Testis (tissue), 5 donors: ENCODE measurements around the gene STX1B. TPM values are rescaled to one million over a fixed set of nuclear protein-coding genes. Genes with fewer than 3 reads are reported as not detected.

Source experiments
- DNase-seq: peaks from one replicate; pipeline ENCODE4 v3.0.0-alpha.2; 2019
- H3K27ac ChIP-seq, 2 donors: fragments of 200-600 bp; sonication (generic); one replicate each; pipeline ENCODE4 v1.5.1; 2019
- H3K27me3 ChIP-seq: fragments of 200-600 bp; sonication (generic); one replicate; pipeline ENCODE4 v1.5.1; 2019
- H3K36me3 ChIP-seq: fragments of 200-600 bp; sonication (generic); one replicate; pipeline ENCODE4 v1.5.1; 2017; ENCODE audit warnings: low read depth; ENCODE audit errors: missing control alignments
- H3K4me1 ChIP-seq: fragments of 200-600 bp; sonication (generic); one replicate; pipeline ENCODE4 v1.5.1; 2019
- H3K4me3 ChIP-seq, 2 donors: fragments of 200-600 bp; sonication (generic); one replicate each; pipeline ENCODE4 v1.5.1; 2017 to 2019
- H3K9me3 ChIP-seq: fragments of 200-600 bp; sonication (generic); one replicate; pipeline ENCODE4 v1.5.1; 2017
- CTCF ChIP-seq, 3 experiments: fragments of 450-650 bp in 2 of 3; fragments of 200-600 bp in 1 of 3; sonication (generic) in 1 of 3; IDR thresholded peaks; one replicate each; pipeline ENCODE4 v1.5.1; 2016 to 2019; ENCODE audit warnings: antibody characterized with exemption in 3 of 3, mild to moderate bottlenecking in 2 of 3, moderate library complexity in 1 of 3
- POLR2A ChIP-seq: fragments of 450-650 bp; IDR thresholded peaks from one replicate; pipeline ENCODE4 v1.6.1; 2017; ENCODE audit warnings: antibody characterized with exemption, mild to moderate bottlenecking, moderate library complexity
- WGBS, 2 donors: methylation state at CpG; one replicate each; pipeline ENCODE4 v1.1.5; 2018; 5-methylcytosine and 5-hydroxymethylcytosine counted together
- intact Hi-C: fragments of 100-400 bp; cut with DNase I; formaldehyde crosslinking; loops from one replicate; pipeline ENCODE4 v1.15.1; 2023; ENCODE audit warnings: low total_unique reads
- long read RNA-seq, 2 donors: transcript quantifications; one replicate each; lab custom pipeline, GENCODE V29; 2026
- polyA plus RNA-seq: library from polyadenylated mRNA; stranded (reverse); fragments of 350-450 nt; fragmentation: Illumina TruSeq; extraction: RNeasy Lipid Tissue Mini Kit (QIAGEN cat#74804); gene quantifications from one replicate; pipeline ENCODE4 v1.2.3, GENCODE V29; 2014; ENCODE audit warnings: low read depth, low replicate concordance; ENCODE audit not compliant: insufficient read depth
- total RNA-seq, 2 donors: library from RNA; depleted of rRNA; stranded (reverse); fragments of >200 nt; gene quantifications; one replicate each; pipeline ENCODE4 v1.2.3, GENCODE V29; 2016

Gene STX1B
- total RNA-seq, result 1 to 10 TPM; 6.3 to 8.7 TPM
- 5.8 TPM for polyA plus RNA-seq
- long read RNA-seq, donor 1, partial matches to known transcripts, result 0 of 1 reads
- long read RNA-seq, donor 1, other reads (novel, unspliced or antisense), result 0 of 1 reads
- long read RNA-seq, donor 2, partial matches to known transcripts, result 15 of 15 reads
- long read RNA-seq, donor 2, other reads (novel, unspliced or antisense), result 0 of 15 reads

GRCh38 chr16:31010585-31011325, at the start of gene STX1B:
STX1B (minus strand) TSS chr16:31010638; CDS start chr16:31010396, 242 bp downstream.
- no peak for TF ChIP-seq CTCF (IDR thresholded peaks at IDR 0.05)
- TF ChIP-seq POLR2A, result no peak
- 8% methylated on average over 24 to 44 of the region's 45 CpGs for WGBS, 2 donors

DNA sequence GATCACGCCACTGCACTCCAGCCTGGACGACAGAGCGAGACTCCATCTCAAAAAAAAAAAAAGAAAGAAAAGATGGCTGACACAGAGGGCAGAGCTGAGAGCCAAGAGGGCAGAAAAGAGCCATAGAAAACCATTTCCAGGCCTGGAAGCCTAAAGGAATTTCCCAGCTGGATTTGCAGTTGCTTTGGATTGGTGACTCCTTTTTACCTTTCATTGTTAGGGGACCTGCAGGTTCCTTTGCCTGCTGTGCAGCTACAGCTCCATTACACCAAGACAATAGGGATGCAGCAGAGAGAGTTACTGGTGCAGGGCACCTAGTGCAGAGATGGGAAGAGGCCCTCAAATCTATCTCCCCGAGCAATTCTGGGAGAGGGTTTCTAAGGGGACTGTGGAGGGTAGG, 45.2 kb upstream of the STX1B start:
- no peaks in the 10 kb centered on the region for H3K36me3 ChIP-seq
- intact Hi-C loops, result no loop called here
- no peaks in the 10 kb centered on the region for H3K27me3 ChIP-seq
- H3K27ac ChIP-seq, result no peak overlapping the region
- H3K4me3 ChIP-seq, result no peak overlapping the region
- TF ChIP-seq POLR2A, result no peak
- no peak for TF ChIP-seq CTCF (IDR thresholded peaks at IDR 0.05)
- H3K4me1 ChIP-seq, result no peaks in the 10 kb centered on the region
- no peaks in the 10 kb centered on the region for H3K9me3 ChIP-seq
- no peak for DNase-seq
- WGBS, 2 donors, result 84 to 94% methylated on average over 4 of the region's 4 CpGs

More at GRCh38 chr16:31010585-31011325, at the start of gene STX1B:
- H3K9me3 ChIP-seq, result no peaks in the 10 kb centered on the region
- H3K36me3 ChIP-seq, result no peaks in the 10 kb centered on the region
- peak; percentile 48 for DNase-seq
- H3K4me3 ChIP-seq, result peak within 1 kb of the TSS; percentile 26 to 51
- H3K27ac ChIP-seq, result no peak within 1 kb of the TSS
- intact Hi-C loops, result no loop called here
- H3K4me1 ChIP-seq, result no peaks in the 10 kb centered on the region
- H3K27me3 ChIP-seq, result no peaks in the 10 kb centered on the region

- Histone ChIP-seq H3K9me3 (no peaks in the 10 kb centered on the region), H3K27ac (no peak overlapping the region), H3K36me3 (no peaks in the 10 kb centered on the region), H3K27me3 (no peaks in the 10 kb centered on the region), H3K4me1 (no peaks in the 10 kb centered on the region), H3K4me3 (no peak overlapping the region)
- no peak for DNase-seq
- intact Hi-C loops, result no loop called here
- WGBS, 2 donors, result 58 to 73% methylated on average over 2 of the region's 2 CpGs
- no peak for TF ChIP-seq CTCF (IDR thresholded peaks at IDR 0.05)
- no peak for TF ChIP-seq POLR2A
These were observed 41.7 kb upstream of the STX1B start for GRCh38 chr16:31052114-31052513.

DNA sequence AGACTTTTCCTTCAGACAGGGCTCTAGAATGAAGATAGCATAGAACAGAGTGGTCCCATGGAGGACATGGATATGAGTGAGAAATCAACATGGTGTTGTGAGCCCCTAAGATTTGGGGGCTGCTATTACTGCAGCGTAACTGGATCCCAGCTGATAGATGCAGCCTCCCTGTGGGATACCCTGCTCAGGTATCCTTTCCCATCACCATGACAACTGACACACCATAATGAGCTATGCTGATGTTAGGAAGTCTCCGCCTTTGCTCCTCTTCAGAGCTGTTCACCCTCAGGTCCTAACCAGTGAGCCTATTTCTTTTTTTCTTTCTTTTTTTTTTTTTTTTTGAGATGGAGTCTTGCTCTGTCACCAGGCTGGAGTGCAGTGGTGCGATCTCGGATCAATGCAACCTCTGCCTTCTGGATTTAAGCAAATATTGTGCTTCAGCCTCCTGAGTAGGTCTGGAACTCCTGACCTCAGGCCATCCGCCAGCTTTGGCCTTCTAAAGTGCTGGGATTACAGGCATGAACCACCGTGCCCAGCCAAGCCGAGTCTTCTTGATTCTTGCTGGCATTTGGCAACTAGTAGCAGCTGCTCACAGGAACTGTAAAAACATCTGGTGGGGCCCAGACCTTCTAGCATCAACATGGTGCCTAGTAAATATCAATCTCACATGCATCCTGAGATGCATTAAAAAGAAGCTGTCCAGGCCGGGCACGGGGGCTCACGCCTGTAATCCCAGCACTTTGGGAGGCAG, 40.0 kb upstream of the STX1B start:
- Histone ChIP-seq H3K4me1 (no peaks in the 10 kb centered on the region), H3K27me3 (no peaks in the 10 kb centered on the region), H3K9me3 (no peaks in the 10 kb centered on the region), H3K4me3 (no peak overlapping the region), H3K27ac (no peak overlapping the region), H3K36me3 (no peaks in the 10 kb centered on the region)
- no peak for TF ChIP-seq CTCF (IDR thresholded peaks at IDR 0.05)
- no peak for TF ChIP-seq POLR2A
- intact Hi-C loops, result no loop called here
- DNase-seq, result no peak
- 83 to 88% methylated on average over 8 to 10 of the region's 10 CpGs for WGBS, 2 donors
